ENCODE data around the gene CDKAL1.
"Not testable (repeated sequence)": the region's sequence is repeated elsewhere in the genome, so short reads cannot be mapped to it uniquely, and the experiment has no call there.

CDKAL1 gene

GRCh38 chr6:21039926-21040325, 505.7 kb downstream of the CDKAL1 start:
- DNase-seq: no peak

- DNase-seq: no peak
Observed at GRCh38 chr6:21045135-21045700, 511.0 kb downstream of the CDKAL1 start.

- DNase-seq: peak; percentile 41
Observed at GRCh38 chr6:21046276-21046675, 512.0 kb downstream of the CDKAL1 start.

GRCh38 chr6:21048047-21048446, 513.8 kb downstream of the CDKAL1 start:
- DNase-seq: no peak

- no peak for DNase-seq
Observed at GRCh38 chr6:21049148-21049547, 514.9 kb downstream of the CDKAL1 start.

- DNase-seq: peak; percentile 66
Observed at GRCh38 chr6:21049572-21049971, 515.3 kb downstream of the CDKAL1 start.

- DNase-seq: no peak
Observed at GRCh38 chr6:21050935-21051334, 516.7 kb downstream of the CDKAL1 start.

GRCh38 chr6:21051777-21052176, 517.5 kb downstream of the CDKAL1 start:
- DNase-seq: no peak

GRCh38 chr6:21053612-21054011, 519.4 kb downstream of the CDKAL1 start:
- DNase-seq: peak; percentile 26

GRCh38 chr6:21055480-21055879, 521.2 kb downstream of the CDKAL1 start:
- not testable (repeated sequence) for DNase-seq

GRCh38 chr6:21061892-21062291, 527.6 kb downstream of the CDKAL1 start:
- no peak for DNase-seq

GRCh38 chr6:21064756-21065340, 530.6 kb downstream of the CDKAL1 start:
- peak; percentile 49 for DNase-seq

- no peak for DNase-seq
Observed at GRCh38 chr6:21067521-21067920, 533.3 kb downstream of the CDKAL1 start.

- DNase-seq: no peak
Observed at GRCh38 chr6:21070620-21071019, 536.4 kb downstream of the CDKAL1 start.

- DNase-seq: no peak
Observed at GRCh38 chr6:21071780-21072468, 537.7 kb downstream of the CDKAL1 start.

- DNase-seq: no peak
Observed at GRCh38 chr6:21073318-21073839, 539.1 kb downstream of the CDKAL1 start.

GRCh38 chr6:21074484-21074883, 540.2 kb downstream of the CDKAL1 start:
- DNase-seq: no peak

- DNase-seq: peak; percentile 3
Observed at GRCh38 chr6:21075986-21076385, 541.7 kb downstream of the CDKAL1 start.

GRCh38 chr6:21078497-21078896, 544.2 kb downstream of the CDKAL1 start:
- peak; percentile 36 for DNase-seq

GRCh38 chr6:21079468-21080048, 545.3 kb downstream of the CDKAL1 start:
- DNase-seq: peak; percentile 69

- no peak for DNase-seq
Observed at GRCh38 chr6:21080221-21080620, 546.0 kb downstream of the CDKAL1 start.

GRCh38 chr6:21082091-21082490, 547.8 kb downstream of the CDKAL1 start:
- no peak for DNase-seq

- no peak for DNase-seq
Observed at GRCh38 chr6:21083708-21084107, 549.5 kb downstream of the CDKAL1 start.

GRCh38 chr6:21084656-21085055, 550.4 kb downstream of the CDKAL1 start:
- peak; percentile 66 for DNase-seq

Data from fibroblast of skin of scalp (primary cell).